LNCaP clone FGC (cell line): ENCODE data around the gene FAM117B.

Source experiments
- DNase-seq: peaks from one replicate; pipeline ENCODE4 v3.0.0-alpha.2; 2011; ENCODE audit warnings: low read depth
- H3K4me3 ChIP-seq: 2 replicates; pipeline ENCODE4 v1.5.1; 2011; ENCODE audit warnings: mild to moderate bottlenecking, low read depth, low read length, control low read depth
- CTCF ChIP-seq: IDR thresholded peaks from 2 replicates; pipeline ENCODE4 v1.5.1; 2012; ENCODE audit warnings: mild to moderate bottlenecking; ENCODE audit not compliant: control insufficient read depth, insufficient read depth; ENCODE audit errors: extremely low read depth

Gene FAM117B

GRCh38 chr2:202750763-202751427 is 116.1 kb downstream of the FAM117B start:
- TF ChIP-seq CTCF, result no peak

GRCh38 chr2:202752071-202752470 is 117.3 kb downstream of the FAM117B start:
- TF ChIP-seq CTCF, result no peak
- no peak overlapping the region for H3K4me3 ChIP-seq
- DNase-seq, result no peak

More at GRCh38 chr2:202750763-202751427, 116.1 kb downstream of the FAM117B start:
- no peak overlapping the region for H3K4me3 ChIP-seq
- DNase-seq, result no peak

- no peak for DNase-seq
- TF ChIP-seq CTCF, result no peak
- H3K4me3 ChIP-seq, result no peak overlapping the region
These were observed 120.2 kb downstream of the FAM117B start for GRCh38 chr2:202754936-202755335.

GRCh38 chr2:202756598-202756997 is 121.8 kb downstream of the FAM117B start:
- TF ChIP-seq CTCF, result no peak
- no peak for DNase-seq
- H3K4me3 ChIP-seq, result no peak overlapping the region

GRCh38 chr2:202757339-202757738 is 122.6 kb downstream of the FAM117B start:
- DNase-seq, result peak; percentile 34
- no peak overlapping the region for H3K4me3 ChIP-seq
- TF ChIP-seq CTCF, result no peak

GRCh38 chr2:202758128-202758527 is 123.4 kb downstream of the FAM117B start:
- no peak overlapping the region for H3K4me3 ChIP-seq
- TF ChIP-seq CTCF, result no peak
- peak; percentile 53 for DNase-seq

- DNase-seq, result no peak
- TF ChIP-seq CTCF, result no peak
- no peak overlapping the region for H3K4me3 ChIP-seq
These were observed 123.8 kb downstream of the FAM117B start for GRCh38 chr2:202758604-202759003.
